ENCODE measurements around the gene NUP205.

GRCh38 chr7:135650831-135651573, 93.3 kb downstream of the NUP205 start:
- TF ChIP-seq CTCF (IDR thresholded peaks at IDR 0.05; ENCODE audit: poor library complexity) (no peak), EZH2 (IDR thresholded peaks at IDR 0.05; ENCODE audit: borderline replicate concordance) (no peak), EZH2phosphoT487 (IDR thresholded peaks at IDR 0.05; ENCODE audit: low read depth, severe bottlenecking, unreplicated experiment) (no peak)

All from hepatocyte (in vitro differentiated cells).